GM12878 (cell line): ENCODE results near the gene DPP4. TPM values are rescaled to one million over a fixed set of nuclear protein-coding genes. Genes with fewer than 3 reads are reported as not detected.
A peak's percentile ranks its signal among the peaks of the same experiment; 100 is the strongest.

Experiments
- ATAC-seq: fragments of 200-7000 bp; cut with Tn5 transposase; 3 replicates; pipeline ENCODE4 v1.9.1; 2020; ENCODE audit warnings: mild to moderate bottlenecking, moderate library complexity
- BruUV-seq: library from RNA; stranded (reverse); fragments of 400-500 nt; replicated peaks from 2 replicates; lab custom pipeline; 2021; lab: Mats Ljungman, UMichigan
- CTCF ChIA-PET: fragments of 300-600 bp; sonication (Branson Sonifier 250); formaldehyde crosslinking; extraction: SDS; loops from one replicate; lab custom pipeline; 2021; ENCODE audit warnings: inconsistent platforms; lab: Yijun Ruan, JAX
- POLR2A ChIA-PET: fragments of 350-600 bp; formaldehyde crosslinking; extraction: SDS; loops from one replicate; lab custom pipeline; 2021; ENCODE audit warnings: inconsistent platforms; lab: Charles Lee
- RAD21 ChIA-PET: fragments of 300-600 bp; sonication (Branson Sonifier 250); formaldehyde crosslinking; loops from one replicate; lab custom pipeline; 2023; ENCODE audit warnings: antibody characterized with exemption; ENCODE audit not compliant: unreplicated experiment; lab: Charles Lee
- SMC1A ChIA-PET: fragments of 300-600 bp; sonication (Branson Sonifier 250); formaldehyde crosslinking; loops from one replicate; lab custom pipeline; 2023; ENCODE audit not compliant: unreplicated experiment, uncharacterized antibody; lab: Charles Lee
- DNase-seq: peaks from one replicate; pipeline ENCODE4 v3.0.0-alpha.2; 2011; ENCODE audit warnings: low read depth, low spot score
- FAIRE-seq: peaks from 3 replicates; lab custom pipeline; 2011; peaks lifted over from hg19 to GRCh38; lab: Jason Lieb, UNC
- H2AFZ ChIP-seq: 2 replicates; pipeline ENCODE4 v1.6.0; 2011; ENCODE audit warnings: low read depth, low read length, control low read depth; ENCODE audit not compliant: control insufficient read depth
- H3K27ac ChIP-seq: 2 replicates; pipeline ENCODE4 v1.5.1; 2011; ENCODE audit warnings: control low read depth; ENCODE audit not compliant: control insufficient read depth, insufficient read depth
- H3K27me3 ChIP-seq, 2 experiments: replicated peaks in 1 of 2; 2 replicates each; pipeline versions ENCODE4 v1.6.0 to v1.6.1; 2011; ENCODE audit warnings: low read length in 1 of 2; ENCODE audit not compliant: control insufficient read depth in 2 of 2, insufficient read depth in 2 of 2
- H3K36me3 ChIP-seq, 2 experiments: 2 replicates each; pipeline ENCODE4 v1.5.1; 2011; ENCODE audit warnings: low read length in 1 of 2; ENCODE audit not compliant: control insufficient read depth in 2 of 2, insufficient read depth in 2 of 2
- H3K4me1 ChIP-seq: 2 replicates; pipeline ENCODE4 v1.6.1; 2011; ENCODE audit warnings: mild to moderate bottlenecking, low read length, moderate library complexity, mixed read lengths; ENCODE audit not compliant: control insufficient read depth, insufficient read depth
- H3K4me2 ChIP-seq: 2 replicates; pipeline ENCODE4 v1.6.0; 2011; ENCODE audit warnings: control low read depth; ENCODE audit not compliant: control insufficient read depth, insufficient read depth
- H3K4me3 ChIP-seq: fragments of 200-600 bp; sonication (generic); 2 replicates; pipeline ENCODE4 v1.5.1; 2016
- H3K79me2 ChIP-seq: 2 replicates; pipeline ENCODE4 v1.6.0; 2011; ENCODE audit warnings: low read length; ENCODE audit not compliant: control insufficient read depth, insufficient read depth
- H3K9ac ChIP-seq: 2 replicates; pipeline ENCODE4 v1.8.0; 2011; ENCODE audit warnings: low read length, control low read depth, mixed read lengths; ENCODE audit not compliant: control insufficient read depth, insufficient read depth
- H3K9me3 ChIP-seq: replicated peaks from 3 replicates; pipeline ENCODE4 v1.5.1; 2011; ENCODE audit warnings: mild to moderate bottlenecking, low read length; ENCODE audit not compliant: control insufficient read depth, insufficient read depth
- H4K20me1 ChIP-seq: 2 replicates; pipeline ENCODE4 v1.6.0; 2011; ENCODE audit not compliant: control insufficient read depth, insufficient read depth
- CREB1 ChIP-seq: IDR thresholded peaks from 2 replicates; pipeline ENCODE4 v1.6.1; 2012; ENCODE audit warnings: low read depth, mild to moderate bottlenecking, inconsistent platforms
- DPF2 ChIP-seq: fragments of 450-650 bp; IDR thresholded peaks from 2 replicates; pipeline ENCODE4 v1.6.1; 2017; ENCODE audit warnings: mild to moderate bottlenecking
- EGR1 ChIP-seq, 2 experiments: IDR thresholded peaks; 1 replicate in 1 of 2; 2 replicates in 1 of 2; pipeline ENCODE4 v1.6.1; 2011 to 2012; ENCODE audit warnings: low read depth in 2 of 2, low read length in 2 of 2, borderline replicate concordance in 1 of 2, mild to moderate bottlenecking in 1 of 2, moderate library complexity in 1 of 2
- EZH2 ChIP-seq: IDR thresholded peaks from 2 replicates; pipeline ENCODE4 v1.6.1; 2012; ENCODE audit warnings: low read depth, mild to moderate bottlenecking, control low read depth, inconsistent platforms, low read length, borderline replicate concordance; ENCODE audit not compliant: control insufficient read depth
- GABPA ChIP-seq: IDR thresholded peaks from 2 replicates; pipeline ENCODE4 v1.6.1; 2014; ENCODE audit warnings: antibody characterized with exemption, low read depth, mild to moderate bottlenecking, inconsistent platforms
- KDM1A ChIP-seq: fragments of 200-600 bp; sonication (generic); IDR thresholded peaks from 2 replicates; pipeline ENCODE4 v1.6.1; 2016; ENCODE audit warnings: borderline replicate concordance
- KLF5 ChIP-seq: fragments of 450-650 bp; IDR thresholded peaks from 2 replicates; pipeline ENCODE4 v1.6.1; 2014; ENCODE audit warnings: mild to moderate bottlenecking; ENCODE audit not compliant: partially characterized antibody
- MTA2 ChIP-seq: fragments of 450-650 bp; IDR thresholded peaks from 2 replicates; pipeline ENCODE4 v1.6.1; 2016; ENCODE audit warnings: low read depth, mild to moderate bottlenecking, moderate library complexity
- MYB ChIP-seq: fragments of 150-350 bp; IDR thresholded peaks from 2 replicates; pipeline ENCODE4 v1.6.1; 2014; ENCODE audit warnings: mild to moderate bottlenecking, low read depth, low read length, borderline replicate concordance
- NFIC ChIP-seq: IDR thresholded peaks from 2 replicates; pipeline ENCODE4 v1.6.1; 2012; ENCODE audit warnings: low read depth, mild to moderate bottlenecking, inconsistent platforms, low read length, moderate library complexity
- PAX5 ChIP-seq: IDR thresholded peaks from 2 replicates; pipeline ENCODE4 v1.6.1; 2011; ENCODE audit warnings: low read depth, low read length, borderline replicate concordance
- POLR2AphosphoS5 ChIP-seq: IDR thresholded peaks from 2 replicates; pipeline ENCODE4 v1.6.1; 2011; ENCODE audit warnings: mild to moderate bottlenecking, low read length, inconsistent platforms
- RAD21 ChIP-seq: IDR thresholded peaks from 2 replicates; pipeline ENCODE4 v1.6.1; 2011; ENCODE audit warnings: mild to moderate bottlenecking, low read depth, low read length, moderate library complexity; ENCODE audit not compliant: insufficient read depth
- RELA ChIP-seq: fragments of 450-650 bp; IDR thresholded peaks from 2 replicates; pipeline ENCODE4 v1.8.0; 2014; ENCODE audit warnings: borderline replicate concordance; ENCODE audit not compliant: partially characterized antibody
- STAT1 ChIP-seq: fragments of 450-650 bp; conservative IDR thresholded peaks from 2 replicates; pipeline ENCODE4 v1.6.1; 2014; ENCODE audit warnings: antibody characterized with exemption, mild to moderate bottlenecking
- SUZ12 ChIP-seq: fragments of 200-600 bp; sonication (generic); IDR thresholded peaks from one replicate; pipeline ENCODE4 v1.6.1; 2018; ENCODE audit warnings: antibody characterized with exemption, mild to moderate bottlenecking; ENCODE audit not compliant: unreplicated experiment
- YY1 ChIP-seq: IDR thresholded peaks from 2 replicates; pipeline ENCODE4 v1.6.1; 2011; ENCODE audit warnings: low read depth, mild to moderate bottlenecking, low read length
- WGBS: methylation state at CpG from one replicate; pipeline ENCODE4 v1.1.6; 2016; ENCODE audit warnings: low lambda C conversion rate; ENCODE audit not compliant: insufficient replicate concordance, insufficient coverage; ENCODE audit errors: missing lambda C conversion rate; 5-methylcytosine and 5-hydroxymethylcytosine counted together
- in situ Hi-C: fragments of 300-500 bp; cut with MboI; formaldehyde crosslinking; loops from 9 replicates; pipeline ENCODE4 v1.14.3; 2018; ENCODE audit warnings: mixed read lengths
- intact Hi-C: fragments of 100-400 bp; cut with micrococcal nuclease; formaldehyde crosslinking; loops from one replicate; pipeline ENCODE4 v1.14.2; 2022; ENCODE audit not compliant: unreplicated experiment
- polyA plus RNA-seq, 11 experiments: library from polyadenylated mRNA; depleted of rRNA in 4 of 11; unstranded in 6 of 11; stranded (reverse) in 5 of 11; fragments of >200 nt; fragmentation: Nextera tagmentation in 4 of 11; fragmentation: Illumina TruSeq in 1 of 11; extraction: Ambion mirVana in 4 of 11; extraction: Trizol in 1 of 11; gene quantifications; 1 replicate in 1 of 11; 2 replicates in 10 of 11; pipeline versions ENCODE4 v1.2.1 to v1.2.3, GENCODE V29; 2011 to 2016; ENCODE audit warnings: inconsistent platforms in 2 of 11, missing spikeins in 2 of 11, low read depth in 1 of 11
- total RNA-seq, 4 experiments: library from RNA; depleted of rRNA in 3 of 4; stranded (reverse); fragments of >200 nt in 3 of 4; fragmentation: Illumina TruSeq in 1 of 4; extraction: Trizol in 1 of 4; gene quantifications; 2 replicates each; pipeline versions ENCODE4 v1.2.1 to v1.2.3, GENCODE V29; 2013 to 2021
- TF ChIP-seq, protein P1 (sequence below): fragments of 450-650 bp; formaldehyde crosslinking; IDR thresholded peaks from 2 replicates; pipeline ENCODE4 v1.4.0; 2020; ENCODE audit warnings: mild to moderate bottlenecking, moderate library complexity
- TF ChIP-seq, protein P2 (sequence below): IDR thresholded peaks from 2 replicates; pipeline ENCODE4 v1.6.1; 2011; ENCODE audit warnings: borderline replicate concordance, low read depth, mild to moderate bottlenecking, moderate library complexity, low read length; ENCODE audit not compliant: insufficient read depth, poor library complexity, severe bottlenecking

Gene DPP4
- total and polyA plus RNA-seq, 10 of the 15 experiments (the other 5 are each of a cell fraction or from before 2014, with no cell fraction given) = 4.1 to 11.4 (median 9.3) TPM

DNA sequence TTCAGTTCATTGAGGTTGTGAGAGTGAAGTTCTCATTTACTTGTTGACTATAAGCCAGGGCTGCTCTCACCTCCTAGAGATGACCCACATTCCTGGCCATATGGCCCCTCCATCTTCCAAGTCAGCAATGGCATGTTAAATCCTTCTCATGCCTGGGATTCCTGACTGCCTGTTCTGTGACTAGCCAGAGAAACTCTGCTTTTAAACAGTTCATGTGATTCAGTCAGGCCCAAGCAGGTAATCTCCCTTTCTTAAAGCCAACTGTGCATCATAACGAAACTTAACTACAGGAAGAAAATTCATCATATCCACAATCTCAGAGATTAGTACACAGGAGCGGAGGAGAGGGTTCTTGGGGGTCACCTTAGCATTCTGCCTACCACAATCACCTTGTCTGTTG, 11.5 kb downstream of the DPP4 start:
- H3K36me3 ChIP-seq = no peaks in the 10 kb centered on the region
- H3K27ac ChIP-seq = 0 out of 2 replicates have a peak overlapping the region, but pooled peaks have one; percentile 13
- no TSS peak for BruUV-seq
- CTCF ChIA-PET = interaction anchor here (0.6 to 1.6 kb wide), 4 partner anchors 11 to 63 kb away, joined by 3 to 7 read pairs (median 4); partner anchors contain the start of gene DPP4
- H2AFZ ChIP-seq = no peak overlapping the region
- no peak for FAIRE-seq
- RAD21 ChIA-PET = interaction anchor here (1.8 kb wide), 1 partner anchor 9 kb away, joined by 4 read pairs; no protein-coding TSS in a partner anchor
- H3K27me3 ChIP-seq = no peaks in the 10 kb centered on the region
- H3K4me3 ChIP-seq = no peak overlapping the region
- POLR2A ChIA-PET = interaction anchor here (10.6 kb wide), 1 partner anchor 9 kb away, joined by 98 read pairs; the partner anchor contains the start of gene DPP4
- H3K4me2 ChIP-seq = peak overlapping the region; percentile 70
- peaks cover 49% of the 10 kb centered on the region for H3K4me1 ChIP-seq
- no peaks in the 10 kb centered on the region for H4K20me1 ChIP-seq
- H3K79me2 ChIP-seq = no peaks in the 10 kb centered on the region
- H3K9ac ChIP-seq = no peak overlapping the region
- SMC1A ChIA-PET = interaction anchor here (0.6 to 11.1 kb wide), 3 partner anchors 9 to 114 kb away, joined by 3 to 152 read pairs (median 3); partner anchors contain the start of gene DPP4
- in situ Hi-C loops (no loop called here), intact Hi-C loops (loop anchor here (10.0 kb wide), 1 partner anchor 898 kb away; the partner anchor contains the start of gene TANK)
- no peak for DNase-seq
- peak; percentile 38 for ATAC-seq
- WGBS = 25% methylated on average over 2 of the region's 2 CpGs
- H3K9me3 ChIP-seq = no peaks in the 10 kb centered on the region; the same call in 2 of the 3 replicates
- TF ChIP-seq GABPA (no peak), POLR2AphosphoS5 (no peak), NFIC (peak; percentile 67; the same call in 1 of the 2 replicates), RAD21 (no peak), RELA (no peak), YY1 (no peak), DPF2 (0 out of 2 replicates have a peak, but pooled peaks have one; percentile 36), MTA2 (peak; percentile 40; the same call in 1 of the 2 replicates), CREB1 (no peak), EZH2 (no peak), MYB (no peak), EGR1 (IDR thresholded peaks at IDR 0.05; ENCODE audit: borderline replicate concordance in 1 of 2, low read depth in 2 of 2, low read length in 2 of 2) (no peak), STAT1 (no peak), PAX5 (no peak), KLF5 (no peak), KDM1A (no peak), SUZ12 (no peak)
- TF ChIP-seq, protein P1, sequence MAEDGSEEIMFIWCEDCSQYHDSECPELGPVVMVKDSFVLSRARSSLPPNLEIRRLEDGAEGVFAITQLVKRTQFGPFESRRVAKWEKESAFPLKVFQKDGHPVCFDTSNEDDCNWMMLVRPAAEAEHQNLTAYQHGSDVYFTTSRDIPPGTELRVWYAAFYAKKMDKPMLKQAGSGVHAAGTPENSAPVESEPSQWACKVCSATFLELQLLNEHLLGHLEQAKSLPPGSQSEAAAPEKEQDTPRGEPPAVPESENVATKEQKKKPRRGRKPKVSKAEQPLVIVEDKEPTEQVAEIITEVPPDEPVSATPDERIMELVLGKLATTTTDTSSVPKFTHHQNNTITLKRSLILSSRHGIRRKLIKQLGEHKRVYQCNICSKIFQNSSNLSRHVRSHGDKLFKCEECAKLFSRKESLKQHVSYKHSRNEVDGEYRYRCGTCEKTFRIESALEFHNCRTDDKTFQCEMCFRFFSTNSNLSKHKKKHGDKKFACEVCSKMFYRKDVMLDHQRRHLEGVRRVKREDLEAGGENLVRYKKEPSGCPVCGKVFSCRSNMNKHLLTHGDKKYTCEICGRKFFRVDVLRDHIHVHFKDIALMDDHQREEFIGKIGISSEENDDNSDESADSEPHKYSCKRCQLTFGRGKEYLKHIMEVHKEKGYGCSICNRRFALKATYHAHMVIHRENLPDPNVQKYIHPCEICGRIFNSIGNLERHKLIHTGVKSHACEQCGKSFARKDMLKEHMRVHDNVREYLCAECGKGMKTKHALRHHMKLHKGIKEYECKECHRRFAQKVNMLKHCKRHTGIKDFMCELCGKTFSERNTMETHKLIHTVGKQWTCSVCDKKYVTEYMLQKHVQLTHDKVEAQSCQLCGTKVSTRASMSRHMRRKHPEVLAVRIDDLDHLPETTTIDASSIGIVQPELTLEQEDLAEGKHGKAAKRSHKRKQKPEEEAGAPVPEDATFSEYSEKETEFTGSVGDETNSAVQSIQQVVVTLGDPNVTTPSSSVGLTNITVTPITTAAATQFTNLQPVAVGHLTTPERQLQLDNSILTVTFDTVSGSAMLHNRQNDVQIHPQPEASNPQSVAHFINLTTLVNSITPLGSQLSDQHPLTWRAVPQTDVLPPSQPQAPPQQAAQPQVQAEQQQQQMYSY (CRISPR knock-in tag) = no peak
- TF ChIP-seq, protein P2, sequence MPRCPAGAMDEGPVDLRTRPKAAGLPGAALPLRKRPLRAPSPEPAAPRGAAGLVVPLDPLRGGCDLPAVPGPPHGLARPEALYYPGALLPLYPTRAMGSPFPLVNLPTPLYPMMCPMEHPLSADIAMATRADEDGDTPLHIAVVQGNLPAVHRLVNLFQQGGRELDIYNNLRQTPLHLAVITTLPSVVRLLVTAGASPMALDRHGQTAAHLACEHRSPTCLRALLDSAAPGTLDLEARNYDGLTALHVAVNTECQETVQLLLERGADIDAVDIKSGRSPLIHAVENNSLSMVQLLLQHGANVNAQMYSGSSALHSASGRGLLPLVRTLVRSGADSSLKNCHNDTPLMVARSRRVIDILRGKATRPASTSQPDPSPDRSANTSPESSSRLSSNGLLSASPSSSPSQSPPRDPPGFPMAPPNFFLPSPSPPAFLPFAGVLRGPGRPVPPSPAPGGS = no peak
